ENCODE results near the gene ATG13. TPM values are rescaled to one million over a fixed set of nuclear protein-coding genes. Genes with fewer than 3 reads are reported as not detected.

ATG13 gene
- total and polyA plus RNA-seq, 4 donors = 29.1 to 72.8 (median 52.4) TPM

DNA sequence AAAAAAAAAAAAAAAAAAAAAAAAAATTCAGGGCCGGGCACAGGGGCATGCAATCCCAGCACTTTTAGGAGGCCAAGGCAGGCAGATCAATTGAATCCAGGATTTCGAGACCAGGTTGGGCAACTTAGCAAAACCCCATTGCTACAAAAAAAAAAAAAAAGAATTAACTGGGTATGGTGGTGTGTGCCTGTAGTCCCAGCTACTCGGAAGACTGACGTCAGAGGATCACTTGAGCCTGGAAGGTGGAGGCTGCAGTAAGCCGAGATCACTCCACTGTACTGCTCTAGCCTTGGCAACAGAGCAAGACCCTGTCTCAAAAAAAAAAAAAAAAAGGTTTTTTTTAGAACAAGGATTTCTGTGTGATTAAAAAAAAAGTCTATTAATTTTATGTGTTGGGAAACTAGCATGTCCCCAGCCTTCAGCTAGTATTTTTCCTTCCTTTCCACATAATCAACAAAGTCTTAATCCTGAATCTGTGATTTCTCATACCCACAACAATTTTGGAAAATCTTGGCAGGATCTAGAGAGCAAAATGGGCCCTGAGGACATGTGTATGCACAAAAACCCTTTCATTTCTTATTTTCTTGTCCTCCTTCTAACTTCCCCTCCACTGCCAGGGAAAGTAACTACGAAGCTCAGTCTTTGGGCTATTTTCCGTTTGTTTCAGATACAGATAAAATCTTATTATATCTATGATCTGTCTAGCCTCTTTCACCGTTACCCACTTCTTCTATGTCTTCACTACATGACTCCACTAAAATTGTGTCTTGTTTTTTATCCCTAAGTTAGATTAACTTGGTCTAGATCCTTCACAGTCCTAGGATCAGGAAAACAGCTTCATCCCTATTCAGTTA is 17.8 kb upstream of the ATG13 start:
- no peak overlapping the region for H3K9ac ChIP-seq (ENCODE audit: insufficient read depth in 1 of 2, low read length in 2 of 2)
- H3K9me3 ChIP-seq (ENCODE audit: control insufficient read depth in 4 of 4, insufficient read depth in 3 of 4, low read length in 3 of 4) = no peaks in the 10 kb centered on the region
- peaks cover 0 to 8% (median 3%) of the 10 kb centered on the region in 5 donors for H3K4me1 ChIP-seq (ENCODE audit: control insufficient read depth in 5 of 5, insufficient read depth in 5 of 5, low read length in 5 of 5)
- DNase-seq (peak in 1 of 3 donors; percentile 6), ATAC-seq (ENCODE audit: insufficient read depth, low FRiP score) (no peak)
- no peaks in the 10 kb centered on the region for H3K27me3 ChIP-seq (ENCODE audit: control insufficient read depth in 3 of 3, insufficient read depth in 3 of 3, low read length in 2 of 3)
- 89 to 95% methylated on average over 8 of the region's 8 CpGs for WGBS, 2 donors
- H3K27ac ChIP-seq (ENCODE audit: low read depth in 1 of 2, low read length in 1 of 2) = no peak overlapping the region
- H3K36me3 ChIP-seq (ENCODE audit: control insufficient read depth in 4 of 4, insufficient read depth in 4 of 4, low read length in 4 of 4) = peaks cover 0 to 3% (median 0%) of the 10 kb centered on the region in 4 donors
- TF ChIP-seq, protein P1, sequence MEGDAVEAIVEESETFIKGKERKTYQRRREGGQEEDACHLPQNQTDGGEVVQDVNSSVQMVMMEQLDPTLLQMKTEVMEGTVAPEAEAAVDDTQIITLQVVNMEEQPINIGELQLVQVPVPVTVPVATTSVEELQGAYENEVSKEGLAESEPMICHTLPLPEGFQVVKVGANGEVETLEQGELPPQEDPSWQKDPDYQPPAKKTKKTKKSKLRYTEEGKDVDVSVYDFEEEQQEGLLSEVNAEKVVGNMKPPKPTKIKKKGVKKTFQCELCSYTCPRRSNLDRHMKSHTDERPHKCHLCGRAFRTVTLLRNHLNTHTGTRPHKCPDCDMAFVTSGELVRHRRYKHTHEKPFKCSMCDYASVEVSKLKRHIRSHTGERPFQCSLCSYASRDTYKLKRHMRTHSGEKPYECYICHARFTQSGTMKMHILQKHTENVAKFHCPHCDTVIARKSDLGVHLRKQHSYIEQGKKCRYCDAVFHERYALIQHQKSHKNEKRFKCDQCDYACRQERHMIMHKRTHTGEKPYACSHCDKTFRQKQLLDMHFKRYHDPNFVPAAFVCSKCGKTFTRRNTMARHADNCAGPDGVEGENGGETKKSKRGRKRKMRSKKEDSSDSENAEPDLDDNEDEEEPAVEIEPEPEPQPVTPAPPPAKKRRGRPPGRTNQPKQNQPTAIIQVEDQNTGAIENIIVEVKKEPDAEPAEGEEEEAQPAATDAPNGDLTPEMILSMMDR (IDR thresholded peaks at IDR 0.05; ENCODE audit: control extremely low read depth, extremely low read depth) = no peak
- no peak overlapping the region for H3K4me3 ChIP-seq

GRCh38 chr11:46600194-46600960 is 17.0 kb upstream of the ATG13 start:
- no peak overlapping the region for H3K4me3 ChIP-seq
- peaks cover 0 to 8% (median 3%) of the 10 kb centered on the region in 5 donors for H3K4me1 ChIP-seq (ENCODE audit: control insufficient read depth in 5 of 5, insufficient read depth in 5 of 5, low read length in 5 of 5)
- H3K9ac ChIP-seq (ENCODE audit: insufficient read depth in 1 of 2, low read length in 2 of 2) = no peak overlapping the region
- ATAC-seq (ENCODE audit: insufficient read depth, low FRiP score) (no peak), DNase-seq (peak in 2 of 3 donors; percentile 18 to 49)
- H3K27ac ChIP-seq (ENCODE audit: low read depth in 1 of 2, low read length in 1 of 2) = no peak overlapping the region
- TF ChIP-seq, protein P1 (IDR thresholded peaks at IDR 0.05; ENCODE audit: control extremely low read depth, extremely low read depth) = no peak
- no peaks in the 10 kb centered on the region for H3K9me3 ChIP-seq (ENCODE audit: control insufficient read depth in 4 of 4, insufficient read depth in 3 of 4, low read length in 3 of 4)
- WGBS, 2 donors = 87 to 94% methylated on average over 3 of the region's 3 CpGs
- H3K36me3 ChIP-seq (ENCODE audit: control insufficient read depth in 4 of 4, insufficient read depth in 4 of 4, low read length in 4 of 4) = peaks cover 0 to 3% (median 0%) of the 10 kb centered on the region in 4 donors
- H3K27me3 ChIP-seq (ENCODE audit: control insufficient read depth in 3 of 3, insufficient read depth in 3 of 3, low read length in 2 of 3) = no peaks in the 10 kb centered on the region

- Histone ChIP-seq H3K36me3 (ENCODE audit: control insufficient read depth in 4 of 4, insufficient read depth in 4 of 4, low read length in 4 of 4) (peaks cover 0 to 3% (median 0%) of the 10 kb centered on the region in 4 donors), H3K4me3 (no peak overlapping the region), H3K4me1 (ENCODE audit: control insufficient read depth in 5 of 5, insufficient read depth in 5 of 5, low read length in 5 of 5) (peaks cover 0 to 8% (median 3%) of the 10 kb centered on the region in 5 donors), H3K9ac (ENCODE audit: insufficient read depth in 1 of 2, low read length in 2 of 2) (no peak overlapping the region), H3K9me3 (ENCODE audit: control insufficient read depth in 4 of 4, insufficient read depth in 3 of 4, low read length in 3 of 4) (no peaks in the 10 kb centered on the region), H3K27ac (ENCODE audit: low read depth in 1 of 2, low read length in 1 of 2) (no peak overlapping the region), H3K27me3 (ENCODE audit: control insufficient read depth in 3 of 3, insufficient read depth in 3 of 3, low read length in 2 of 3) (no peaks in the 10 kb centered on the region)
- no peak for DNase-seq
- WGBS, 2 donors = 74 to 98% methylated on average over 1 of the region's 1 CpG
- no peak for ATAC-seq (ENCODE audit: insufficient read depth, low FRiP score)
- TF ChIP-seq, protein P1 (IDR thresholded peaks at IDR 0.05; ENCODE audit: control extremely low read depth, extremely low read depth) = no peak
Measured at GRCh38 chr11:46601129-46601528, 16.2 kb upstream of the ATG13 start.

Measured in lung (tissue), 12 donors.